Endodermal cell (in vitro differentiated cells): Measurements from ENCODE around the gene SPECC1. TPM values are rescaled to one million over a fixed set of nuclear protein-coding genes. Genes with fewer than 3 reads are reported as not detected.
"Not testable (repeated sequence)": the region's sequence is repeated elsewhere in the genome, so short reads cannot be mapped to it uniquely, and the experiment has no call there.

ENCODE experiments used
- DNase-seq: peaks from one replicate; pipeline ENCODE4 v3.0.0-alpha.2; 2017
- H3K27ac ChIP-seq: 2 replicates; pipeline ENCODE4 v1.5.1; 2013; ENCODE audit warnings: mild to moderate bottlenecking, low read depth, low read length, moderate library complexity
- H3K27me3 ChIP-seq: 2 replicates; pipeline ENCODE4 v1.6.1; 2013; ENCODE audit warnings: mild to moderate bottlenecking, low read length, moderate library complexity; ENCODE audit not compliant: insufficient read depth, control insufficient read depth, poor library complexity, severe bottlenecking
- H3K36me3 ChIP-seq: 2 replicates; pipeline ENCODE4 v1.7.0; 2013; ENCODE audit warnings: mild to moderate bottlenecking, low read length, moderate library complexity; ENCODE audit not compliant: control insufficient read depth, insufficient read depth
- H3K4me1 ChIP-seq: one replicate; pipeline ENCODE4 v1.7.0; 2013; ENCODE audit warnings: low read length; ENCODE audit not compliant: control insufficient read depth, insufficient read depth
- H3K4me3 ChIP-seq: 2 replicates; pipeline ENCODE4 v1.5.1; 2013; ENCODE audit warnings: mild to moderate bottlenecking, low read length, moderate library complexity
- H3K9ac ChIP-seq: 2 replicates; pipeline ENCODE4 v1.6.1; 2013; ENCODE audit warnings: mild to moderate bottlenecking, low read length, moderate library complexity; ENCODE audit not compliant: poor library complexity, severe bottlenecking; ENCODE audit errors: extremely low read depth
- H3K9me3 ChIP-seq: 2 replicates; pipeline ENCODE4 v1.6.1; 2013; ENCODE audit warnings: mild to moderate bottlenecking, low read length, moderate library complexity; ENCODE audit not compliant: control insufficient read depth
- H3K27ac Mint-ChIP-seq: 2 replicates; pipeline ENCODE4 v1.8.0; 2020; ENCODE audit warnings: mixed read lengths
- H3K27me3 Mint-ChIP-seq: 2 replicates; pipeline ENCODE4 v1.8.0; 2021; ENCODE audit warnings: mild to moderate bottlenecking, mixed read lengths; ENCODE audit not compliant: insufficient read depth
- H3K36me3 Mint-ChIP-seq: 2 replicates; pipeline ENCODE4 v1.8.0; 2020; ENCODE audit warnings: low read depth, mixed read lengths
- H3K4me1 Mint-ChIP-seq: 2 replicates; pipeline ENCODE4 v1.8.0; 2020; ENCODE audit warnings: mixed read lengths
- H3K4me3 Mint-ChIP-seq: 2 replicates; pipeline ENCODE4 v1.8.0; 2020; ENCODE audit warnings: mild to moderate bottlenecking, moderate library complexity, mixed read lengths
- H3K9me3 Mint-ChIP-seq: 2 replicates; pipeline ENCODE4 v1.8.0; 2020; ENCODE audit warnings: mild to moderate bottlenecking, mixed read lengths
- WGBS, 2 experiments: methylation state at CpG; one replicate each; pipeline versions ENCODE4 v1.1.5 to v1.1.7; 2013; ENCODE audit warnings: missing lambda C conversion rate in 2 of 2, mixed read lengths in 1 of 2; ENCODE audit not compliant: insufficient coverage in 1 of 2, insufficient read length in 1 of 2; 5-methylcytosine and 5-hydroxymethylcytosine counted together
- total RNA-seq, 2 donors: library from RNA; stranded (reverse); fragmentation: NEBNext Ultra II Directional in 1 of 2; extraction: Animal tissue kit (Norgen Biotek cat#: 25700) in 1 of 2; gene quantifications; 2 replicates in 1 of 2; 3 replicates in 1 of 2; pipeline ENCODE4 v1.2.1, GENCODE V29; 2021
- TF ChIP-seq, protein P1 (sequence below): fragments of 200-600 bp; sonication (generic); conservative IDR thresholded peaks from 2 replicates; pipeline ENCODE4 v1.5.0; 2021; ENCODE audit warnings: antibody characterized with exemption, mild to moderate bottlenecking

The SPECC1 gene
- total RNA-seq, 2 donors from 2014 or later: 48.7 to 60.6 TPM

DNA sequence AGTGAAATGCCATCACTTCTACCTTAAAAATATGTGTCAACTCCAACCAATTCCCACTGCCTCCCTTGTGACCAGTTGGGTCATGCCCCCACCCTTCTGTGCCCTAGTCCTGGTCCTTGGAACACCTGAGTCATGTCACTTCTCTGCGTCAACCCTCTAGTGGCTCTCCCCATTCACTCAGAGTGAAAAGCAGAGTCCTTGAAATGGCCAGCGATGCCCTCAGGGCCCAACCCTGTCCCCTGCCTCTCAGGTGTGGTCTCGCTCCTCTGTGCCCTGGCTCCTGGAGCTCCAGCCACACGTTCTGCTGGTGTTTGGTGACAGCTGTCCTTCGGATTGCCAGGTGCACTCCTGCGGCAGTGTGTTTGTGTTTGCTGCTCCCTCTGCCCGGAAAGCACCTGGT lies 89.2 kb downstream of the SPECC1 start:
- no peaks in the 10 kb centered on the region for H3K4me1 ChIP-seq
- no peaks in the 10 kb centered on the region for H3K27me3 ChIP-seq
- no peak for DNase-seq
- TF ChIP-seq, protein P1, sequence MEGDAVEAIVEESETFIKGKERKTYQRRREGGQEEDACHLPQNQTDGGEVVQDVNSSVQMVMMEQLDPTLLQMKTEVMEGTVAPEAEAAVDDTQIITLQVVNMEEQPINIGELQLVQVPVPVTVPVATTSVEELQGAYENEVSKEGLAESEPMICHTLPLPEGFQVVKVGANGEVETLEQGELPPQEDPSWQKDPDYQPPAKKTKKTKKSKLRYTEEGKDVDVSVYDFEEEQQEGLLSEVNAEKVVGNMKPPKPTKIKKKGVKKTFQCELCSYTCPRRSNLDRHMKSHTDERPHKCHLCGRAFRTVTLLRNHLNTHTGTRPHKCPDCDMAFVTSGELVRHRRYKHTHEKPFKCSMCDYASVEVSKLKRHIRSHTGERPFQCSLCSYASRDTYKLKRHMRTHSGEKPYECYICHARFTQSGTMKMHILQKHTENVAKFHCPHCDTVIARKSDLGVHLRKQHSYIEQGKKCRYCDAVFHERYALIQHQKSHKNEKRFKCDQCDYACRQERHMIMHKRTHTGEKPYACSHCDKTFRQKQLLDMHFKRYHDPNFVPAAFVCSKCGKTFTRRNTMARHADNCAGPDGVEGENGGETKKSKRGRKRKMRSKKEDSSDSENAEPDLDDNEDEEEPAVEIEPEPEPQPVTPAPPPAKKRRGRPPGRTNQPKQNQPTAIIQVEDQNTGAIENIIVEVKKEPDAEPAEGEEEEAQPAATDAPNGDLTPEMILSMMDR: no peak
- no peaks in the 10 kb centered on the region for H3K9me3 Mint-ChIP-seq
- peaks cover 2% of the 10 kb centered on the region for H3K4me1 Mint-ChIP-seq
- H3K36me3 ChIP-seq: no peaks in the 10 kb centered on the region
- no peaks in the 10 kb centered on the region for H3K36me3 Mint-ChIP-seq
- H3K4me3 Mint-ChIP-seq: no peak overlapping the region
- H3K4me3 ChIP-seq: no peak overlapping the region
- no peaks in the 10 kb centered on the region for H3K9me3 ChIP-seq
- 88 to 92% methylated on average over 6 to 7 of the region's 7 CpGs for WGBS, 2 experiments
- no peak overlapping the region for H3K9ac ChIP-seq
- H3K27ac Mint-ChIP-seq: no peak overlapping the region
- no peaks in the 10 kb centered on the region for H3K27me3 Mint-ChIP-seq
- no peak overlapping the region for H3K27ac ChIP-seq

DNA sequence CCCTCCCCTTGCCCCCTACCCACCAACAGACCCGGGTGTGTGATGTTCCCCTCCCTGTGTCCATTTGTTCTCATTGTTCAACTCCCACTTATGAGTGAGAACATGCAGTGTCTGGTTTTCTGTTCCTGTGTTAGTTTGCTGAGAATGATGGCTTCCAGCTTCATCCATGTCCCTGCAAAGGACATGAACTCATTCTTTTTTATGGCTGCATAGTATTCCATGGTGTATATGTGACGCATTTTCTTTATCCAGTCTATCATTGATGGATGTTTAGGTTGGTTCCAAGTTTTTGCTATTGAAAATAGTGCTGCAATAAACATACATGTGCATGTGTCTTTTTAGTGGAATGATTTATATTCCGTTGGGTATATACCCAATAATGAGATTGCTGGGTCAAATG lies 91.6 kb downstream of the SPECC1 start:
- H3K4me1 Mint-ChIP-seq, DNase-seq, H3K4me3 Mint-ChIP-seq, H3K27me3 Mint-ChIP-seq, H3K27me3 ChIP-seq, H3K4me1 ChIP-seq, H3K27ac Mint-ChIP-seq, H3K36me3 Mint-ChIP-seq, H3K27ac ChIP-seq, H3K9me3 ChIP-seq, H3K36me3 ChIP-seq, H3K9me3 Mint-ChIP-seq, H3K9ac ChIP-seq, H3K4me3 ChIP-seq: not testable (repeated sequence)
- 91 to 95% methylated on average over 1 to 3 of the region's 3 CpGs for WGBS, 2 experiments

DNA sequence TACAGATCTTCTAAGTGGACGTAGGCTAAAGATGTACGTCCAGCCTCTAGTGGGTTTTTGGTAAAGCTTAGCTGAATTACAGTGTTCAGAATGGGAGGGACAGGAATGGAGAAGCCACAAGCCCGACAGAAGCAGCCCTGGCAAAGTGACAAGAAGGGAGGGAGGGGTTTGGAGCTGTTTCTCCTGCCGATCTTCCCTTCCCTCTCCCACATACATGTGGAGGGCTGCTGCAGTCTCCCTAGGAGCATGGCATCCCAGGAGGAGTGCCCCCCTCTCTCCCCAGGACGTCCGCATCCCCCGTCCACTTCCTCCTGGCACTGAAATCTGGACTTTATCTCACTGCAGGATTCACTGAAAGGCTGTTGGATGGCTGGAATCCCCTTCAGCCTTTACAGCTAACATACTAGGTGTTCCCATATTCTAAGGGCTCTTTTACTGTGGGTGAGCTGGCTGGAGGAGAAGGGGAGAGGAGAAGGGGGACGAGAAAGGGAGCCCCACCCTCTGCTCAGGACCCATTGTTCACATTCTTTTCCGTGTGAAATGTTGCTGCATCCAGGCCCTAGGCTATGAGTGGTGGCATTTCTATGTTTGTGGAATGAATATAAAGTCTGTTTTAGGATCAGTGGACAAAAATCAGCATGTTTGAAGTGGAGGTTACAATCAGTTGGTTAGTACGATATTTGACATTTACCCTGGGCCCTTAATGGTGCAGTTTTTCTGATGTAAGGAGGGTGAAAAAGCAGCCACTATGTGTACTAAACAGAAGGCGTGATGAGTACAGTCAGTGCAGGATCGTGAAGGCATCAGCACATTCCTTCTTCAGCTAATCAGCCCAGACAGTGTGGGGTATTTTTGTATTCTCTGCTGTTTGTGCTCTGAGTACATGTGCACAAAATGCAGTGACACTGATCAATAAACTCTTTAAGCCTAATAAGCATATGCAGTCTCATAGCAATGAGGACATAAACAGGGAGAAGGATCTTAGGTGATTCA lies 94.6 kb downstream of the SPECC1 start:
- Histone ChIP-seq H3K9me3 (no peaks in the 10 kb centered on the region), H3K27me3 (no peaks in the 10 kb centered on the region)
- no peaks in the 10 kb centered on the region for H3K9me3 Mint-ChIP-seq

More for the DNA sequence above, 94.6 kb downstream of the SPECC1 start:
- H3K27me3 Mint-ChIP-seq: no peaks in the 10 kb centered on the region
- WGBS, 2 experiments: 77 to 86% methylated on average over 1 to 10 of the region's 12 CpGs
- no peaks in the 10 kb centered on the region for H3K4me1 Mint-ChIP-seq
- TF ChIP-seq, protein P1: no peak
- H3K4me3 Mint-ChIP-seq: no peak overlapping the region
- DNase-seq: no peak
- H3K36me3 Mint-ChIP-seq: no peaks in the 10 kb centered on the region
- no peaks in the 10 kb centered on the region for H3K4me1 ChIP-seq
- H3K9ac ChIP-seq: no peak overlapping the region
- H3K4me3 ChIP-seq: no peak overlapping the region
- H3K27ac Mint-ChIP-seq: no peak overlapping the region
- no peaks in the 10 kb centered on the region for H3K36me3 ChIP-seq
- no peak overlapping the region for H3K27ac ChIP-seq
